ENCODE results near the gene ADAM15. TPM values are rescaled to one million over a fixed set of nuclear protein-coding genes. Genes with fewer than 3 reads are reported as not detected.

Gene ADAM15
- total RNA-seq, 1 donor from 2014 or later = 7.6 TPM

GRCh38 chr1:155026154-155026553 lies 25.0 kb upstream of the ADAM15 start:
- no peak for DNase-seq
- H3K27me3 Mint-ChIP-seq (ENCODE audit: unreplicated experiment) = peaks cover 10% of the 10 kb centered on the region
- no peak overlapping the region for H3K4me3 Mint-ChIP-seq (ENCODE audit: unreplicated experiment)
- no peaks in the 10 kb centered on the region for H3K4me1 Mint-ChIP-seq (ENCODE audit: low read depth, unreplicated experiment)
- no peak overlapping the region for H3K27ac Mint-ChIP-seq (ENCODE audit: unreplicated experiment)
- TF ChIP-seq CTCF (IDR thresholded peaks at IDR 0.05; ENCODE audit: partially characterized antibody, unreplicated experiment) = no peak
- peaks cover 2% of the 10 kb centered on the region for H3K9me3 Mint-ChIP-seq (ENCODE audit: unreplicated experiment)
- H3K36me3 Mint-ChIP-seq (ENCODE audit: unreplicated experiment) = no peaks in the 10 kb centered on the region

DNA sequence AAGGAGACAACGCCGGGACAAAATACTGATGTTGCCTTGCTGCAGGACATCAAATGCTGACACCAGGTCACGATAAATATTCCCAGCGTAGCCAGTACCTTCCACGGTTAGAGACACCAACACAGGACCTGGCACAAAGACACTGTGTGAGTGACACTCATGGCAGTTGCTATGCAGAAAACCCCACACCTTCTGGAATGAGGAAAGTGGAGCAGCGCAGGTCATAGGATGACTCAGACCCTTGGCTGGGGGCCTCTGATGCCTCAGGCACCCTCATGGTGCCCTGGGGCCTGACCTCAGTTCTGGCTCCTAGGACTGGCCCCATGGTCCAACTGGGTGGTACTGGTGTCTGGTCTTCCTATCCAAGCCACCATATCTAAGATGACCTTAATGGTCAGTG lies 24.5 kb upstream of the ADAM15 start:
- Mint-ChIP-seq H3K4me1 (ENCODE audit: low read depth, unreplicated experiment) (no peaks in the 10 kb centered on the region), H3K9me3 (ENCODE audit: unreplicated experiment) (peaks cover 2% of the 10 kb centered on the region)
- no peak for TF ChIP-seq CTCF (IDR thresholded peaks at IDR 0.05; ENCODE audit: partially characterized antibody, unreplicated experiment)

DNA sequence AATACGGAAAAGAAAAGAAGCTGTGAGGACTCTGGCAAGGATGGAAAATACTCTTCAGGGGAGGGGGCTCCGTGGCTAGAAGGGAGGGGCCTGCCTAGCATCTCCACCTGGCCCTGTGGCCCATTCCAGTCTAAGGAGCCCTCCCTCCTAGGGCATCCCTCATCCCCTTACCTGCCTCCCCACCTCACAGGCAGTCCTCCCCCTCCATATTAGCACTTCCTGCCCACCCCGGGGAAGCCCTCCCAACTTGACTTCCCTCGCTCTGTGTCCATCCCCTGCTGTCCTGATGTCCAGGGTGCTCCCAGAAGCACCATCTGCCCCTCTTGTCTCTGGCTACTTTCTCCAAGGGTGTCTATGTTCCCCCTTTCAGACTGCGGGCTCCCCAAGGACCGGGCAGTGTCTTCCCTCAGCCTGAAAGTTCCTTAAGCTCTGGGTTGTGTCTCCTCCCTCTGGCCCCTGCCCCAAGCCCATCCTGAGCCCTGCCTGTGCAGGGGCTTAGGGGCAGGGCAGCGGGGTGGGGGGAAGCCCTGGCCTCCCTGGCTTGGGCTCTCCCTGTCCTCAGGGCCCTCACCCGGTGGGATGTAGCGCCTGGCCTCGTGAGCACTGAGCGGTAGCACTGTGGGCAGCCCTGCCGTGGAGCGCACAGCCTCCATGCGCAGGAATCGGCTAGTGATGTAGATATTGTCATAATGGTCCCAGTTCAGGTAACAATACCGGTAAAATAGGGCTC lies 21.4 kb upstream of the ADAM15 start:
- Mint-ChIP-seq H3K27ac (ENCODE audit: unreplicated experiment) (no peak overlapping the region), H3K4me1 (ENCODE audit: low read depth, unreplicated experiment) (no peaks in the 10 kb centered on the region), H3K9me3 (ENCODE audit: unreplicated experiment) (peaks cover 7% of the 10 kb centered on the region), H3K36me3 (ENCODE audit: unreplicated experiment) (no peaks in the 10 kb centered on the region), H3K27me3 (ENCODE audit: unreplicated experiment) (peaks cover 7% of the 10 kb centered on the region), H3K4me3 (ENCODE audit: unreplicated experiment) (no peak overlapping the region)
- DNase-seq = no peak
- no peak for TF ChIP-seq CTCF (IDR thresholded peaks at IDR 0.05; ENCODE audit: partially characterized antibody, unreplicated experiment)

More for the DNA sequence above, 24.5 kb upstream of the ADAM15 start:
- H3K27me3 Mint-ChIP-seq (ENCODE audit: unreplicated experiment) = peaks cover 7% of the 10 kb centered on the region
- H3K27ac Mint-ChIP-seq (ENCODE audit: unreplicated experiment) = no peak overlapping the region
- no peak for DNase-seq
- H3K36me3 Mint-ChIP-seq (ENCODE audit: unreplicated experiment) = no peaks in the 10 kb centered on the region
- no peak overlapping the region for H3K4me3 Mint-ChIP-seq (ENCODE audit: unreplicated experiment)

DNA sequence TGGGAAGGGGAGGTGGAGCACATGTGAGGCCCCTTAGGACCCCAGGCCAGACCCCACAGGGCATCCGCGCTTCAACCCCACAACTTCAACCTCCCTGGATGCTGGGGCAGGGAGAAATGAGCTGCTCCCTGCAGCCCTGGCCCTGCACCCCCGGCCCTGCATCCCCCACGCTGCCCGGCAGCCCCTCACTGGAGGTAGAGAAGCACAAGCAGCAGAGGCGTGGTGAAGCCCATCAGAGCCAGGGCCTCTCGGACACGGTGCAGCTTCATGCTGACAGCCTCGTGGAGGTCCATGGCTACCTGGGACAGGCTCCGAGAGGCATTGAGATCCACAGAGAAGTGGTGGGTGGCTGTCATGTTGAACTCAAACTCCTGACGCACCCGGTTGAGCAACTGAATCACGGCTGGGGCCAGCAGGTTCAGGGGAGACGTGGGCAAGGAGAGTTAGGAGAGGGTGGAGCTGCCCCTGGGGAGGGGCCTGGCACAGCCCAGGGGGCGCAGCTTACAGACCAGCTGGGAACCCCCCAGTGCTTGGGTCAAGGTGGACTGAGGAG lies 20.8 kb upstream of the ADAM15 start:
- no peak for TF ChIP-seq CTCF (IDR thresholded peaks at IDR 0.05; ENCODE audit: partially characterized antibody, unreplicated experiment)
- Mint-ChIP-seq H3K27me3 (ENCODE audit: unreplicated experiment) (peaks cover 6% of the 10 kb centered on the region), H3K9me3 (ENCODE audit: unreplicated experiment) (peaks cover 10% of the 10 kb centered on the region)

GRCh38 chr1:155030899-155031298 lies 20.2 kb upstream of the ADAM15 start:
- no peak for TF ChIP-seq CTCF (IDR thresholded peaks at IDR 0.05; ENCODE audit: partially characterized antibody, unreplicated experiment)
- H3K27me3 Mint-ChIP-seq (ENCODE audit: unreplicated experiment) = peaks cover 6% of the 10 kb centered on the region
- no peak overlapping the region for H3K27ac Mint-ChIP-seq (ENCODE audit: unreplicated experiment)

More for the DNA sequence above, 20.8 kb upstream of the ADAM15 start:
- Mint-ChIP-seq H3K27ac (ENCODE audit: unreplicated experiment) (no peak overlapping the region), H3K36me3 (ENCODE audit: unreplicated experiment) (no peaks in the 10 kb centered on the region), H3K4me1 (ENCODE audit: low read depth, unreplicated experiment) (no peaks in the 10 kb centered on the region), H3K4me3 (ENCODE audit: unreplicated experiment) (no peak overlapping the region)
- no peak for DNase-seq

More at GRCh38 chr1:155030899-155031298, 20.2 kb upstream of the ADAM15 start:
- H3K4me1 Mint-ChIP-seq (ENCODE audit: low read depth, unreplicated experiment) = no peaks in the 10 kb centered on the region
- peaks cover 10% of the 10 kb centered on the region for H3K9me3 Mint-ChIP-seq (ENCODE audit: unreplicated experiment)
- H3K36me3 Mint-ChIP-seq (ENCODE audit: unreplicated experiment) = no peaks in the 10 kb centered on the region
- no peak overlapping the region for H3K4me3 Mint-ChIP-seq (ENCODE audit: unreplicated experiment)
- no peak for DNase-seq
